ENCODE measurements around the gene TRIO. TPM values are rescaled to one million over a fixed set of nuclear protein-coding genes. Genes with fewer than 3 reads are reported as not detected.

TRIO gene
- total RNA-seq, 1 experiment from 2014 or later: 88.8 TPM

DNA sequence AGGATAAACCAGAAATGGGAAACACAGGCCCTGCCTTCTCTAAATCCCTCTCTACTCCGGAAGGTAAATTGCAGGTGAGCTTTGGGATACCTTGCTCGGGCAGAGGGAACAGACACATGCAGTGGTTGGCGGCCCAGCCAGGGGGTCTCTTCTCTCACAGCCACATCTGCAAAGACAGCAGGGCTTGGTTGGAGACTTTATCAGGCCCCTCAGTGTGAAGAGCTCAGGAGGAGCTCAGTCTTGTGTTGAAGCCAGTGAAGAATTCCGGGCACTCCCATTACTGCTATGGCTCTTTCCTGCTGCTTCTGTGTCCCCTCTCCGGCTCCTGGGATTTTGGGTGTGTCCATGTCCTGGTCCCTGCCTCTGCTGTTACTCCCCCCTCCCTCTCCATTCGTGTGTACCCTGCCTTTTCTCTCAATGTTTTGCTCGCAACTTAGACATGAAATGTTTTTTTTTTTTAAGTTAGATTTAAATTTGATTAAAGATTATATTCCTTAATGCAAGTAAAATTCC is 99.8 kb downstream of the TRIO start:
- H3K27ac Mint-ChIP-seq: no peak overlapping the region
- DNase-seq (ENCODE audit: low spot score) (no peak), ATAC-seq (peak; percentile 23)
- H3K4me3 Mint-ChIP-seq: no peak overlapping the region
- POLR2A ChIA-PET: no interaction called here
- no peaks in the 10 kb centered on the region for H3K9me3 Mint-ChIP-seq
- no peaks in the 10 kb centered on the region for H3K36me3 Mint-ChIP-seq
- peaks cover 69% of the 10 kb centered on the region for H3K4me1 Mint-ChIP-seq
- CTCF ChIA-PET: interaction anchor here (0.6 to 1.1 kb wide), 4 partner anchors 16 to 109 kb away, joined by 3 to 6 read pairs (median 4); no protein-coding TSS in a partner anchor
- TF ChIP-seq, protein P1, sequence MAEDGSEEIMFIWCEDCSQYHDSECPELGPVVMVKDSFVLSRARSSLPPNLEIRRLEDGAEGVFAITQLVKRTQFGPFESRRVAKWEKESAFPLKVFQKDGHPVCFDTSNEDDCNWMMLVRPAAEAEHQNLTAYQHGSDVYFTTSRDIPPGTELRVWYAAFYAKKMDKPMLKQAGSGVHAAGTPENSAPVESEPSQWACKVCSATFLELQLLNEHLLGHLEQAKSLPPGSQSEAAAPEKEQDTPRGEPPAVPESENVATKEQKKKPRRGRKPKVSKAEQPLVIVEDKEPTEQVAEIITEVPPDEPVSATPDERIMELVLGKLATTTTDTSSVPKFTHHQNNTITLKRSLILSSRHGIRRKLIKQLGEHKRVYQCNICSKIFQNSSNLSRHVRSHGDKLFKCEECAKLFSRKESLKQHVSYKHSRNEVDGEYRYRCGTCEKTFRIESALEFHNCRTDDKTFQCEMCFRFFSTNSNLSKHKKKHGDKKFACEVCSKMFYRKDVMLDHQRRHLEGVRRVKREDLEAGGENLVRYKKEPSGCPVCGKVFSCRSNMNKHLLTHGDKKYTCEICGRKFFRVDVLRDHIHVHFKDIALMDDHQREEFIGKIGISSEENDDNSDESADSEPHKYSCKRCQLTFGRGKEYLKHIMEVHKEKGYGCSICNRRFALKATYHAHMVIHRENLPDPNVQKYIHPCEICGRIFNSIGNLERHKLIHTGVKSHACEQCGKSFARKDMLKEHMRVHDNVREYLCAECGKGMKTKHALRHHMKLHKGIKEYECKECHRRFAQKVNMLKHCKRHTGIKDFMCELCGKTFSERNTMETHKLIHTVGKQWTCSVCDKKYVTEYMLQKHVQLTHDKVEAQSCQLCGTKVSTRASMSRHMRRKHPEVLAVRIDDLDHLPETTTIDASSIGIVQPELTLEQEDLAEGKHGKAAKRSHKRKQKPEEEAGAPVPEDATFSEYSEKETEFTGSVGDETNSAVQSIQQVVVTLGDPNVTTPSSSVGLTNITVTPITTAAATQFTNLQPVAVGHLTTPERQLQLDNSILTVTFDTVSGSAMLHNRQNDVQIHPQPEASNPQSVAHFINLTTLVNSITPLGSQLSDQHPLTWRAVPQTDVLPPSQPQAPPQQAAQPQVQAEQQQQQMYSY (CRISPR knock-in tag; IDR thresholded peaks at IDR 0.05): no peak
- TF ChIP-seq, protein P2, sequence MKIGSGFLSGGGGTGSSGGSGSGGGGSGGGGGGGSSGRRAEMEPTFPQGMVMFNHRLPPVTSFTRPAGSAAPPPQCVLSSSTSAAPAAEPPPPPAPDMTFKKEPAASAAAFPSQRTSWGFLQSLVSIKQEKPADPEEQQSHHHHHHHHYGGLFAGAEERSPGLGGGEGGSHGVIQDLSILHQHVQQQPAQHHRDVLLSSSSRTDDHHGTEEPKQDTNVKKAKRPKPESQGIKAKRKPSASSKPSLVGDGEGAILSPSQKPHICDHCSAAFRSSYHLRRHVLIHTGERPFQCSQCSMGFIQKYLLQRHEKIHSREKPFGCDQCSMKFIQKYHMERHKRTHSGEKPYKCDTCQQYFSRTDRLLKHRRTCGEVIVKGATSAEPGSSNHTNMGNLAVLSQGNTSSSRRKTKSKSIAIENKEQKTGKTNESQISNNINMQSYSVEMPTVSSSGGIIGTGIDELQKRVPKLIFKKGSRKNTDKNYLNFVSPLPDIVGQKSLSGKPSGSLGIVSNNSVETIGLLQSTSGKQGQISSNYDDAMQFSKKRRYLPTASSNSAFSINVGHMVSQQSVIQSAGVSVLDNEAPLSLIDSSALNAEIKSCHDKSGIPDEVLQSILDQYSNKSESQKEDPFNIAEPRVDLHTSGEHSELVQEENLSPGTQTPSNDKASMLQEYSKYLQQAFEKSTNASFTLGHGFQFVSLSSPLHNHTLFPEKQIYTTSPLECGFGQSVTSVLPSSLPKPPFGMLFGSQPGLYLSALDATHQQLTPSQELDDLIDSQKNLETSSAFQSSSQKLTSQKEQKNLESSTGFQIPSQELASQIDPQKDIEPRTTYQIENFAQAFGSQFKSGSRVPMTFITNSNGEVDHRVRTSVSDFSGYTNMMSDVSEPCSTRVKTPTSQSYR (CRISPR knock-in tag; IDR thresholded peaks at IDR 0.05): no peak
- TF ChIP-seq ZNF423 (CRISPR knock-in tag; IDR thresholded peaks at IDR 0.05) (no peak), ZNF138 (CRISPR knock-in tag; conservative IDR thresholded peaks at IDR 0.05) (no peak), MXD4 (CRISPR knock-in tag; IDR thresholded peaks at IDR 0.05; ENCODE audit: borderline replicate concordance) (no peak), GABPB1 (CRISPR knock-in tag; IDR thresholded peaks at IDR 0.05) (no peak), CREM (CRISPR knock-in tag; IDR thresholded peaks at IDR 0.05) (no peak), NFATC4 (CRISPR knock-in tag; IDR thresholded peaks at IDR 0.05) (no peak), NR1H2 (CRISPR knock-in tag; IDR thresholded peaks at IDR 0.05) (no peak), ELF4 (CRISPR knock-in tag; IDR thresholded peaks at IDR 0.05; ENCODE audit: low read depth) (no peak), ATF1 (CRISPR knock-in tag; IDR thresholded peaks at IDR 0.05) (no peak), ZNF121 (CRISPR knock-in tag; IDR thresholded peaks at IDR 0.05) (no peak)
- TF ChIP-seq, protein P3, sequence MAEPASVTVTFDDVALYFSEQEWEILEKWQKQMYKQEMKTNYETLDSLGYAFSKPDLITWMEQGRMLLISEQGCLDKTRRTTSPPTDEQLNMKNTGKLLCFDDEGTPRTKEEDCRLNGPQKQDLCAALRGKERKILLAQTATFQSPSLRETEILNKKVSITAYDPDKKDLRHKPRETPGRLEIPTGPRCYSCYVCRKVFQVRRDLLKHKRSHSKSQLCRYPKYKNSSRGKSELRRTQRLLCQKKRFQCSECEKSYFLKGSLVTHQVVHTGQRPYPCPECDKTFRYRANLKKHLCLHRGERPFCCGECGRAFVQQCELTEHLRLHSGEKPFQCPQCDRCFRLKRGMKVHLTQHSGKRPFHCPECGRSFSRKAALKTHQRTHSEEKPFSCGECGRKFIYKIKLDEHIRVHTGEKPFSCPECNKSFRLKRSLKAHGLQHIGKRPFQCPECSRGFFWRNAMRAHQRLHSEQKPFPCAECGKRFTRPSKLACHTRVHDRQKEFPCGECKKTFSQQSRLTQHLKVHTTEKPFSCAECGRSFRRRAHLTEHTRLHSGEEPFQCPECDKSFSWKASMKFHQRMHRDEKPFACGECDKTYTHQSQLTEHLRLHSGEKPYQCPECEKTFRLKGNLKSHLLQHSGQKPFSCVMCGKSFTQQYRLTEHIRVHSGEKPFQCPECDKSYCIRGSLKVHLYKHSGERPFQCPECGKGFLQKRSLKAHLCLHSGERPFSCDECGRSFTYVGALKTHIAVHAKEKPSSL (CRISPR knock-in tag; conservative IDR thresholded peaks at IDR 0.05): no peak
- TF ChIP-seq, protein P4, sequence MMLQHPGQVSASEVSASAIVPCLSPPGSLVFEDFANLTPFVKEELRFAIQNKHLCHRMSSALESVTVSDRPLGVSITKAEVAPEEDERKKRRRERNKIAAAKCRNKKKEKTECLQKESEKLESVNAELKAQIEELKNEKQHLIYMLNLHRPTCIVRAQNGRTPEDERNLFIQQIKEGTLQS (CRISPR knock-in tag; conservative IDR thresholded peaks at IDR 0.05): no peak
- TF ChIP-seq, protein P5, sequence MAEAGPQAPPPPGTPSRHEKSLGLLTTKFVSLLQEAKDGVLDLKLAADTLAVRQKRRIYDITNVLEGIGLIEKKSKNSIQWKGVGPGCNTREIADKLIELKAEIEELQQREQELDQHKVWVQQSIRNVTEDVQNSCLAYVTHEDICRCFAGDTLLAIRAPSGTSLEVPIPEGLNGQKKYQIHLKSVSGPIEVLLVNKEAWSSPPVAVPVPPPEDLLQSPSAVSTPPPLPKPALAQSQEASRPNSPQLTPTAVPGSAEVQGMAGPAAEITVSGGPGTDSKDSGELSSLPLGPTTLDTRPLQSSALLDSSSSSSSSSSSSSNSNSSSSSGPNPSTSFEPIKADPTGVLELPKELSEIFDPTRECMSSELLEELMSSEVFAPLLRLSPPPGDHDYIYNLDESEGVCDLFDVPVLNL (CRISPR knock-in tag; IDR thresholded peaks at IDR 0.05; ENCODE audit: borderline replicate concordance, low read depth): no peak
- TF ChIP-seq, protein P6, sequence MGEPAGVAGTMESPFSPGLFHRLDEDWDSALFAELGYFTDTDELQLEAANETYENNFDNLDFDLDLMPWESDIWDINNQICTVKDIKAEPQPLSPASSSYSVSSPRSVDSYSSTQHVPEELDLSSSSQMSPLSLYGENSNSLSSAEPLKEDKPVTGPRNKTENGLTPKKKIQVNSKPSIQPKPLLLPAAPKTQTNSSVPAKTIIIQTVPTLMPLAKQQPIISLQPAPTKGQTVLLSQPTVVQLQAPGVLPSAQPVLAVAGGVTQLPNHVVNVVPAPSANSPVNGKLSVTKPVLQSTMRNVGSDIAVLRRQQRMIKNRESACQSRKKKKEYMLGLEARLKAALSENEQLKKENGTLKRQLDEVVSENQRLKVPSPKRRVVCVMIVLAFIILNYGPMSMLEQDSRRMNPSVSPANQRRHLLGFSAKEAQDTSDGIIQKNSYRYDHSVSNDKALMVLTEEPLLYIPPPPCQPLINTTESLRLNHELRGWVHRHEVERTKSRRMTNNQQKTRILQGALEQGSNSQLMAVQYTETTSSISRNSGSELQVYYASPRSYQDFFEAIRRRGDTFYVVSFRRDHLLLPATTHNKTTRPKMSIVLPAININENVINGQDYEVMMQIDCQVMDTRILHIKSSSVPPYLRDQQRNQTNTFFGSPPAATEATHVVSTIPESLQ (CRISPR knock-in tag; IDR thresholded peaks at IDR 0.05): no peak
- no peaks in the 10 kb centered on the region for H3K27me3 Mint-ChIP-seq (ENCODE audit: low read depth)
